ENCODE data around the gene SRSF8. TPM values are rescaled to one million over a fixed set of nuclear protein-coding genes. Genes with fewer than 3 reads are reported as not detected.
A peak's percentile ranks its signal among the peaks of the same experiment; 100 is the strongest.

Gene SRSF8
- total RNA-seq, 3 donors from 2014 or later (not counting 1 experiment from before 2014, with no cell fraction given): 40.0 to 51.8 (median 43.0) TPM

GRCh38 chr11:95070471-95070870, 3.8 kb downstream of the SRSF8 start:
- peak overlapping the region; percentile 1 for H3K4me3 Mint-ChIP-seq
- H3K4me1 Mint-ChIP-seq: peaks cover 36 to 38% of the 10 kb centered on the region in 2 donors
- Histone ChIP-seq H3K36me3 (ENCODE audit: control insufficient read depth, insufficient read depth, low read length) (peaks cover 4% of the 10 kb centered on the region), H3K4me1 (ENCODE audit: control insufficient read depth, insufficient read depth, low read length) (peaks cover 6% of the 10 kb centered on the region), H3K27ac (ENCODE audit: low read length) (no peak overlapping the region), H3K9me3 (ENCODE audit: control insufficient read depth, insufficient read depth, low read length) (no peaks in the 10 kb centered on the region), H3K27me3 (ENCODE audit: control insufficient read depth, insufficient read depth, low read length) (no peaks in the 10 kb centered on the region), H3K4me3 (ENCODE audit: low read length) (no peak overlapping the region)
- H3K9me3 Mint-ChIP-seq: no peaks in the 10 kb centered on the region
- H3K27ac Mint-ChIP-seq: peak overlapping the region in 1 of 2 donors; percentile 21
- no peak for TF ChIP-seq CTCF (IDR thresholded peaks at IDR 0.05)
- ATAC-seq: no peak
- DNase-seq: no peak
- WGBS (ENCODE audit: insufficient coverage): 89% methylated on average over 1 of the region's 1 CpG
- intact Hi-C loops (cut with micrococcal nuclease): no loop called here
- no peaks in the 10 kb centered on the region for H3K27me3 Mint-ChIP-seq (ENCODE audit: low read depth in 2 of 2)
- no peaks in the 10 kb centered on the region for H3K36me3 Mint-ChIP-seq

GRCh38 chr11:95072948-95073347, 6.2 kb downstream of the SRSF8 start:
- no peaks in the 10 kb centered on the region for H3K27me3 ChIP-seq (ENCODE audit: control insufficient read depth, insufficient read depth, low read length)
- Mint-ChIP-seq H3K27ac (peak overlapping the region in 1 of 2 donors; percentile 28), H3K36me3 (no peaks in the 10 kb centered on the region), H3K9me3 (no peaks in the 10 kb centered on the region), H3K27me3 (ENCODE audit: low read depth in 2 of 2) (peaks cover 0 to 3% of the 10 kb centered on the region in 2 donors), H3K4me3 (no peak overlapping the region), H3K4me1 (peaks cover 24 to 28% of the 10 kb centered on the region in 2 donors)
- no peak for ATAC-seq
- peaks cover 4% of the 10 kb centered on the region for H3K36me3 ChIP-seq (ENCODE audit: control insufficient read depth, insufficient read depth, low read length)
- DNase-seq: no peak
- no peaks in the 10 kb centered on the region for H3K9me3 ChIP-seq (ENCODE audit: control insufficient read depth, insufficient read depth, low read length)
- H3K4me1 ChIP-seq (ENCODE audit: control insufficient read depth, insufficient read depth, low read length): peaks cover 6% of the 10 kb centered on the region
- H3K27ac ChIP-seq (ENCODE audit: low read length): no peak overlapping the region
- no peak for TF ChIP-seq CTCF (IDR thresholded peaks at IDR 0.05)
- intact Hi-C loops (cut with micrococcal nuclease): no loop called here
- H3K4me3 ChIP-seq (ENCODE audit: low read length): no peak overlapping the region

- Mint-ChIP-seq H3K9me3 (no peaks in the 10 kb centered on the region), H3K4me1 (peaks cover 8 to 9% of the 10 kb centered on the region in 2 donors), H3K36me3 (no peaks in the 10 kb centered on the region), H3K27ac (no peak overlapping the region), H3K27me3 (ENCODE audit: low read depth in 2 of 2) (peaks cover 0 to 11% of the 10 kb centered on the region in 2 donors), H3K4me3 (no peak overlapping the region)
- DNase-seq (no peak), ATAC-seq (no peak)
- TF ChIP-seq CTCF (IDR thresholded peaks at IDR 0.05): no peak
- intact Hi-C loops (cut with micrococcal nuclease): no loop called here
- Histone ChIP-seq H3K27me3 (ENCODE audit: control insufficient read depth, insufficient read depth, low read length) (no peaks in the 10 kb centered on the region), H3K27ac (ENCODE audit: low read length) (no peak overlapping the region), H3K36me3 (ENCODE audit: control insufficient read depth, insufficient read depth, low read length) (peaks cover 4% of the 10 kb centered on the region), H3K4me3 (ENCODE audit: low read length) (no peak overlapping the region), H3K9me3 (ENCODE audit: control insufficient read depth, insufficient read depth, low read length) (no peaks in the 10 kb centered on the region), H3K4me1 (ENCODE audit: control insufficient read depth, insufficient read depth, low read length) (peaks cover 1% of the 10 kb centered on the region)
- WGBS (ENCODE audit: insufficient coverage): 62% methylated on average over 7 of the region's 8 CpGs
Observed at GRCh38 chr11:95074792-95075563, 8.3 kb downstream of the SRSF8 start.

- Mint-ChIP-seq H3K27me3 (ENCODE audit: low read depth in 2 of 2) (peaks cover 0 to 11% of the 10 kb centered on the region in 2 donors), H3K4me1 (no peaks in the 10 kb centered on the region), H3K36me3 (no peaks in the 10 kb centered on the region), H3K9me3 (no peaks in the 10 kb centered on the region), H3K4me3 (no peak overlapping the region), H3K27ac (no peak overlapping the region)
- Histone ChIP-seq H3K36me3 (ENCODE audit: control insufficient read depth, insufficient read depth, low read length) (peaks cover under 1% of the 10 kb centered on the region), H3K4me1 (ENCODE audit: control insufficient read depth, insufficient read depth, low read length) (no peaks in the 10 kb centered on the region), H3K4me3 (ENCODE audit: low read length) (no peak overlapping the region), H3K27ac (ENCODE audit: low read length) (no peak overlapping the region), H3K27me3 (ENCODE audit: control insufficient read depth, insufficient read depth, low read length) (no peaks in the 10 kb centered on the region), H3K9me3 (ENCODE audit: control insufficient read depth, insufficient read depth, low read length) (no peaks in the 10 kb centered on the region)
- intact Hi-C loops (cut with micrococcal nuclease): no loop called here
- TF ChIP-seq CTCF (IDR thresholded peaks at IDR 0.05): no peak
- no peak for DNase-seq
- ATAC-seq: no peak
- 20% methylated on average over 1 of the region's 1 CpG for WGBS (ENCODE audit: insufficient coverage)
Observed at GRCh38 chr11:95076416-95076815, 9.7 kb downstream of the SRSF8 start.

Data from natural killer cell (primary cell).